GM10248 (cell line): ENCODE measurements around the gene SRPX2.

ENCODE experiments used
- CTCF ChIA-PET: fragments of 300-600 bp; sonication (Branson Sonifier 250); formaldehyde crosslinking; extraction: SDS; loops from one replicate; lab custom pipeline; 2021; ENCODE audit warnings: antibody characterized with exemption; lab: Yijun Ruan, JAX
- POLR2A ChIA-PET: fragments of 350-650 bp; sonication (Branson Sonifier 250); formaldehyde crosslinking; extraction: SDS; loops from one replicate; lab custom pipeline; 2020; ENCODE audit warnings: antibody characterized with exemption; lab: Yijun Ruan, JAX
- DNase-seq: peaks from one replicate; pipeline ENCODE4 v3.0.0; 2012; ENCODE audit errors: extremely low spot score
- TF ChIP-seq, protein P1 (sequence below): IDR thresholded peaks from 2 replicates; pipeline ENCODE4 v1.5.1; 2012; ENCODE audit warnings: mild to moderate bottlenecking, low read depth; ENCODE audit errors: extremely low read depth, missing control alignments, control extremely low read depth

SRPX2 gene

DNA sequence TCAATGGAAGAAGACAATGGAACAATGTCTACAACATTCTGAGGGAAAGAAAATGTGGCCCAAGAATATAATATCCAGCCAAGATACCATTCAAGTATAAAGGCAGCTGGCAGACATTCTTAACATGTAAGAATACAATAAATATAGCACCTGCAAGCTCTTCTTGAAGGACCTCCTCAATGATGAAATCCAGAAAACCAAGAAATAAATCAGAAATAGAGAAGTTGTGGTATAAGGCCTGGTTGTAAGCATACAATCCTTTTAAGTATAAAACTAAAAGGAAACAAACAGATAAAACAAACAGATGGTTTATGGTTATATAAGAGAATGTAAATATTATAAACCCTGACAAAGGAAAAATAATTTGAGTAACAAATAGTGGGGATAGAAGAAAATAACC lies 54.6 kb downstream of the SRPX2 start:
- DNase-seq: no peak
- POLR2A ChIA-PET: no interaction called here
- TF ChIP-seq, protein P1, sequence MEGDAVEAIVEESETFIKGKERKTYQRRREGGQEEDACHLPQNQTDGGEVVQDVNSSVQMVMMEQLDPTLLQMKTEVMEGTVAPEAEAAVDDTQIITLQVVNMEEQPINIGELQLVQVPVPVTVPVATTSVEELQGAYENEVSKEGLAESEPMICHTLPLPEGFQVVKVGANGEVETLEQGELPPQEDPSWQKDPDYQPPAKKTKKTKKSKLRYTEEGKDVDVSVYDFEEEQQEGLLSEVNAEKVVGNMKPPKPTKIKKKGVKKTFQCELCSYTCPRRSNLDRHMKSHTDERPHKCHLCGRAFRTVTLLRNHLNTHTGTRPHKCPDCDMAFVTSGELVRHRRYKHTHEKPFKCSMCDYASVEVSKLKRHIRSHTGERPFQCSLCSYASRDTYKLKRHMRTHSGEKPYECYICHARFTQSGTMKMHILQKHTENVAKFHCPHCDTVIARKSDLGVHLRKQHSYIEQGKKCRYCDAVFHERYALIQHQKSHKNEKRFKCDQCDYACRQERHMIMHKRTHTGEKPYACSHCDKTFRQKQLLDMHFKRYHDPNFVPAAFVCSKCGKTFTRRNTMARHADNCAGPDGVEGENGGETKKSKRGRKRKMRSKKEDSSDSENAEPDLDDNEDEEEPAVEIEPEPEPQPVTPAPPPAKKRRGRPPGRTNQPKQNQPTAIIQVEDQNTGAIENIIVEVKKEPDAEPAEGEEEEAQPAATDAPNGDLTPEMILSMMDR: no peak
- CTCF ChIA-PET: no interaction called here

GRCh38 chrX:100700809-100701208 lies 56.8 kb downstream of the SRPX2 start:
- POLR2A ChIA-PET: no interaction called here
- CTCF ChIA-PET: no interaction called here
- TF ChIP-seq, protein P1: no peak
- DNase-seq: no peak

DNA sequence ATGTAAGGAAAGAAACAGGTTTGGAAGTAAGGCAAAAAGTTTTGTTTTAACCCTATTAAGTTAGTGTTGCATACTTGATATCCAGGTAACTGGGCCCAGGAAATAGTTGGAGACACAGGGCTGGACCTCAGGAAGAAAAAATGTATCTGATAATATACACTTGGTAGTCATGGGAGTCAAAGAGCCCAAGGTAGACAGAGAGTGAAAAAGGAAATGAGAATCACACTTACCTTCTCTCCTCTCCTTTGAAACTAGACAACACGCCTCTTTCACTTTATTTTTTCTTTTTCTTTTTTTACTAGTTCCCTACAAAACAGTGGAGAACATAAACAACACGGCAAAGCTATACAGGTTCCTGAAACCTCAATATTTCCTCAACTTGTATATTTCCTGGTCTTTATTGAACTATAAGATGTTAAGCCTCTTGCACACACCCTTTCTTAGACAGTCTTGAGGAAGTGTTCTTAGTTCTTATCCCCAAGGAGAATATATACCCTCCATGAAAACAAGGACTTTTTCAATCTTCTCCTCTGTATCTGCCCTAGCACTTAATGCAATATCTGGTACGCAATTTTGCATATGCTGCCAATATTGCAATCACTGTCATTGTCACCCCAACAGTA lies 60.7 kb downstream of the SRPX2 start:
- CTCF ChIA-PET: no interaction called here
- TF ChIP-seq, protein P1: no peak
- POLR2A ChIA-PET: no interaction called here

GRCh38 chrX:100710816-100711215 lies 66.8 kb downstream of the SRPX2 start:
- TF ChIP-seq, protein P1: no peak
- ChIA-PET CTCF (interaction anchor here (1.8 to 3.2 kb wide), 2 partner anchors 25 to 58 kb away, joined by 5 to 9 read pairs; no protein-coding TSS in a partner anchor), POLR2A (no interaction called here)
- DNase-seq: no peak

More for the DNA sequence above, 60.7 kb downstream of the SRPX2 start:
- DNase-seq: no peak

- TF ChIP-seq, protein P1: no peak
- CTCF ChIA-PET: no interaction called here
- DNase-seq: no peak
Measured at GRCh38 chrX:100717363-100717762, 73.4 kb downstream of the SRPX2 start.

GRCh38 chrX:100719139-100719538 lies 75.1 kb downstream of the SRPX2 start:
- CTCF ChIA-PET: interaction anchor here (0.7 to 1.0 kb wide), 2 partner anchors 49 kb away, joined by 3 read pairs; no protein-coding TSS in a partner anchor
- TF ChIP-seq, protein P1: no peak
- DNase-seq: no peak
- POLR2A ChIA-PET: no interaction called here

More at GRCh38 chrX:100717363-100717762, 73.4 kb downstream of the SRPX2 start:
- POLR2A ChIA-PET: no interaction called here
